Left colon (tissue), 2 donors: Measurements from ENCODE around the gene FAM200A. TPM values are rescaled to one million over a fixed set of nuclear protein-coding genes. Genes with fewer than 3 reads are reported as not detected.
"Not testable (repeated sequence)": the region's sequence is repeated elsewhere in the genome, so short reads cannot be mapped to it uniquely, and the experiment has no call there.

ENCODE experiments used
- ATAC-seq: fragments of 200-7000 bp; cut with Tn5 transposase; one replicate; pipeline ENCODE4 v1.9.1; 2020; ENCODE audit warnings: mild to moderate bottlenecking, moderate library complexity
- DNase-seq, 2 donors: peaks; one replicate each; pipeline ENCODE4 v3.0.0-alpha.2; 2020
- intact Hi-C, 2 donors: fragments of 100-400 bp; cut with DNase I in 1 of 2; cut with micrococcal nuclease in 1 of 2; formaldehyde crosslinking; loops; one replicate each; pipeline versions ENCODE4 v1.11.2 to v1.14.0; 2022; cut with DNase I, micrococcal nuclease
- total RNA-seq, 2 donors: library from RNA; stranded (reverse); fragmentation: NEBNext Ultra II Directional; extraction: Animal tissue kit (Norgen Biotek cat#: 25700); gene quantifications; one replicate each; pipeline ENCODE4 v1.2.1, GENCODE V29; 2021
- donor health status: DM: no; HTN: no; CAD: no.
- donor health status: DM: yes; HTN: yes; CAD: no.

The FAM200A gene
- total RNA-seq, 2 donors from 2014 or later, result 3.7 to 4.0 TPM

DNA sequence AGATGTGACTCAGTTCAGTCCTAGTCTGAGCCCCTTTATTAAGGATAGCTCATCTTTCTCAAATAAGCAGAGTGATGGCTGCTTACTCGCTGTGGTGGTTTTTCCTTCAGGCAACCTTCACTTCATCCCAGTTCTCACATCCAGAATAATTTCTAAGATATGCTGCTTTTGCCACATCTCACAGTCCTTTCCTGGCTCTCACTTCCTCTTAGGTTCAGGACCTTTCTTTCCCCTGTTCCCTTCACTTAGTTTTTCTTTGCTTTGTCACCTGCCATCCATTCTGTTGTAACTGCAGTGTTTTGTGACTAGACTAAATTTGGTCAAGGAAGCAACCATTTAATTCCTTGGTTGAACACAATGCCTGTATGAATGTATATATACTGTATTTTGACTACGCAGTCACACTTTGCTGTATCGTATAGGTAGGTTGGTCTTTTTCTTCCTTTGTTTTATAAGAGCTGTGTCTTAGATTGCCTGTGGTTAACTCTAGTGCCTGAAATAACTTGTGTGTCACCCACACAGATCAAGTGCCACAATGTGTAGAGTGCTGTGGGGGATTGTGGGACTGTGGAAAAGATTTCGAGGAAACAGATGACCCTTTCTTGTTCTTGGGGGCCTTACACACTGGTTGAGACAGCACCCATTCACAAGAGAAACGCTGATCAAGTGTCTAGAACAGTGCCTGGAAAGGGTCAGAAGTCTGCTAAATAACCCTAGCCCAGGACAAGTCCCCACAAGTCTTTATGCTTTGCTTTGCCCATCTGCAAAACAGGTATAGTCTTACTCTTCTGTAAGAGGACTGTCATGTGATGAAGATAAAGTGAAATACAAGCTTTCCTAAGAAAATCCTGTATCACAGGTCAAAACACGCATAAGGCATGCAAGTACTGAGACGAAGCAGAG is 9.2 kb upstream of the FAM200A start:
- no peak for ATAC-seq
- no peak for DNase-seq
- intact Hi-C loops, result no loop called here

DNA sequence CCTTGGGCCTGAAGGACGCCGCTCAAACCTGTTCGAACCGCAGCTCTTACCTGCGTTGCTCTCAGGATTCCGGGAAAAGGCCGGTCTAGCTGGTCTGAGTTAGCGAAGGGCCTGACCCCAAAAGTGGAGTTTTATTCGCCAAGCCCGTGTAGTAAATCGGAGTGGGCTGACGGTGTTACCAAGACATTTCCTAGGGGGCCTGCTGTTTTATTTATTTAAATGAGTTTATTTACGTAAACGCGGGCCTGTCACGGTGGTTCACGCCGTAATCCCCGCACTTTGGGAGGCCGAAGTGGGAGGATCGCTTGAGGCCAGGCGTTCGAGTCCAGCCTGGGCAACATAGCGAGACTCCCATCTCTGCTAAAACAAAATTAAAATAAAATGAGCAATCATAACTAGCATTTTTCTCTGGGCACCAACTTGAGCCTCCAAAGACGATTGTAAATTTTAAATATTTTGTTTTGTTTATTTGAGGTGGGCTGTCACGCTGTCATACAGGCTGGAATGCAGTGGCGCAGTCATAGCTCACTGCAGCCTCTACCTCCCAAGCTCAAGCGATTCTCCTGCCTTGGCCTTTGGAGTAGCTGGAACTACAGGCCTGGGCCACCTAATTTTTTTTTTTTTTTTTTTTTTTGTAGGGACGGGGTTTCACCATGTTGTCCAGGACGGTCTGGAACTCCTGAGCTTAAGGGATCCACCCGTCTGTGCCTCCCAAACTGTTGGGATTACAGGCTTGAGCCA is 7.4 kb upstream of the FAM200A start:
- no peak for ATAC-seq
- intact Hi-C loops, result no loop called here
- no peak for DNase-seq

- ATAC-seq (peak; percentile 87), DNase-seq (peak; percentile 91 to 93)
- intact Hi-C loops, result no loop called here
These were observed 6.6 kb upstream of the FAM200A start, which contains the start of gene ZNF655 for GRCh38 chr7:99558306-99559174. Gene ZNF655 (plus strand): TSS chr7:99558642. CDS start chr7:99560560, 1,918 bp downstream.

GRCh38 chr7:99557940-99558305 is 6.0 kb upstream of the FAM200A start:
- ATAC-seq (peak; percentile 65), DNase-seq (no peak)
- intact Hi-C loops, result no loop called here

GRCh38 chr7:99557196-99557607 is 5.3 kb upstream of the FAM200A start:
- intact Hi-C loops, result no loop called here
- DNase-seq, result no peak
- ATAC-seq, result no peak

- intact Hi-C loops, result no loop called here
- no peak for DNase-seq
- ATAC-seq, result no peak
These were observed 3.0 kb upstream of the FAM200A start for GRCh38 chr7:99554939-99555338.

DNA sequence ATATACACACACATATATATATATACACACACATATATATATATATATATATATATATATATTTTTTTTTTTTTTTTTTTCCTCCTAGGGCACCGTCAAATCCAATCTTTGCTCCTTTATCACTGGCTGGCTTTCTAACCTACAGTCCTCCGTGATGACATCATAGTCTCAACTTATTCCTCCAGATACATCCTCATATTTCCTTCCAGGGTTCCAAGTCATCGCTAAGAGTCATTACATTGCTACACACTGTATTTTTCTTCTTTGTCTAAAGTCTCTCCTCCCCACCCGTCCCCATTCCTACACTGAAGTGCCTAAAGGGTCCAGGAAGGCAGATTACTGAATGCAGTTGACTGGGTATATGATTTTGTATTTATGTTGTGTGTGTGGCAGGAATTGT is 1.1 kb upstream of the FAM200A start:
- no peak for DNase-seq
- no peak for ATAC-seq
- intact Hi-C loops, result no loop called here

DNA sequence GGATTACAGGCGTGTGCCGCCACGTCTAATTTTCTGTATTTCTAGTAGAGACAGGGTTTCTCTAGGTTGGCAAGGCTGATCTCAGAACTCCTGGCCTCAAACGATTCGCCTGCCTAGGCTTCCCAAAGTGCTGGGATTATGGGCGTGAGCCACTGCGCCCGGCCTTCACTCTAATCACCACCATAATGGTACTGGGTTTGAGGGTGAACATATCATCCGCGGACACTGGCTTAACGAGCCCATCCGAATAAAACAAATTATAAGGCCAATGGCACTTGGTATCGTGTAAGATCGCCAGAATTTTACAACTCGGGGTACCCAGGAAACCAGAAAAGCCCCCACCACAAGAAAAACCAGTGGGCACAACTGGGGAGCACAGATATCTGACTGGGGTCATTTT is 580 bp downstream of the FAM200A start:
- peak in 1 of 2 donors; percentile 9 for DNase-seq
- ATAC-seq, result peak; percentile 31
- intact Hi-C loops, result no loop called here

GRCh38 chr7:99549545-99549944 is 2.4 kb downstream of the FAM200A start:
- intact Hi-C loops, ATAC-seq, DNase-seq: not testable (repeated sequence)

GRCh38 chr7:99545308-99545707 is 6.6 kb downstream of the FAM200A start:
- intact Hi-C loops, result not testable (repeated sequence)

GRCh38 chr7:99543916-99544315 is 8.0 kb downstream of the FAM200A start:
- intact Hi-C loops, result no loop called here
- ATAC-seq (no peak), DNase-seq (no peak)

More at GRCh38 chr7:99545308-99545707, 6.6 kb downstream of the FAM200A start:
- ATAC-seq, DNase-seq: not testable (repeated sequence)

DNA sequence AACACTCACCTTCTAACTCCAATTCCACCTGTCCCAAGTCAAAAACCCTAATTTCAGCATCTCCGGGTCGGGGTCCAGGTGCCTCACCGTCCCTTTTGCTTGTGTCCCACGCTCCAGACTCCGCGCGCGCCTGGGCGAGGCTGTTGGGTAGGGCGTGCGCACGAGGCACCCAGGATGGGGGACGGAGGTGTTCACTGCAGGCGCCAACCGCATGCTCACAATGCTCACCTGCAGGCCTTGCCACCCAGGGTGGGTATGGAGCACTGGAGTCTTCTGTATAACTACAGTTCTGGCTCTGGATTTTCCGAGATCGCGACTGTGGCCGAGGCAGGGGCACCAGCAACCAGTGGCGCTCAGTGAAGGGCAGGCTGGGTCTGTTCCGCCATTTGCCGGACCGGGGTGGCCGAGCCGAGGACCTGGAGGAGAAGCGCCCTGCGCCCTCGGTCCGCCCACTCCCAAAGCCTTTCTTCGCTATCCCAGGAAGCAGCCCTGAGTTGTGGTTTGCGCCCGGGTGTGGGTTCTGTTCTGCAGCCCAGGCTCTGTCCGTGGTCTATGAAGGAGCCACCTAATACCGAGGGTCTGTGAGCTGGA is 8.7 kb downstream of the FAM200A start:
- no peak for DNase-seq
- no peak for ATAC-seq
- intact Hi-C loops, result no loop called here

DNA sequence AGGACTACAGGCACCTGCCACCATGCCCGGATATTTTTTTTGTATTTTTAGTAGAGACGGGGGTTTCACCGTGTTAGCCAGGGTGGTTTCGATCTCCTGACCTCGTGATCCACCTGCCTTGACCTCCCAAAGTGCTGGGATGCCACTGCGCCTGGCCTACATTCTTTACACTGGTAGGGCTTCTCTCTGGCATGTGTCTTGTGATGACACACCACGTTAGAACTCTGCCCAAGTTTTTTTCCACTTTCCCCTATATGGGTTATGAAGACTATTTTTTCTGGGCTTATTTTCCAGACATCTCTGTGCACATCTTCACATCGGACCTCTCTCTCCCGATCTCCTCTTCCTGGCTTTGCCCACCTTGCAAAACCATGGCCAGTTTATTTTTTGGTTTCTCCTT is 10.7 kb downstream of the FAM200A start:
- ATAC-seq (no peak), DNase-seq (no peak)
- intact Hi-C loops, result no loop called here

DNA sequence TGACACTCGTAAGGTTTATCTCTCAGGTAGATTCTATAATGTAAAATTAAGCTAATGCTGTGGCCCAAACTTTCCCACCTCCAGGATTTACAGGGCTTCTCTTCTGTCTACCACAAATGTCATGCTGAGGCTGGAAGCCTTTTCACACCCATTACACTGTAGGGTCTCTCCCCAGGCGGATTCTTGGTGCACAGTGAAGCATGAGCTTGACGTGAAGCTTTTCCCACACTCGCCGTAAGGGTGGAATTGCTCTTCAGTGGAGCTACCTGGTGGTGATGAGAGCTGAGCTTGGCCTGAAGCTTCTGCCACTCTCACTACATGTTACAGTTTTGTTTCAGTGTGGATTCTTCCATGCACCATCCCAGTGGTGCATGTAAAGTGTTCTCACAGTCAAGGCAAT is 11.4 kb downstream of the FAM200A start:
- DNase-seq (no peak), ATAC-seq (no peak)
- intact Hi-C loops, result no loop called here

DNA sequence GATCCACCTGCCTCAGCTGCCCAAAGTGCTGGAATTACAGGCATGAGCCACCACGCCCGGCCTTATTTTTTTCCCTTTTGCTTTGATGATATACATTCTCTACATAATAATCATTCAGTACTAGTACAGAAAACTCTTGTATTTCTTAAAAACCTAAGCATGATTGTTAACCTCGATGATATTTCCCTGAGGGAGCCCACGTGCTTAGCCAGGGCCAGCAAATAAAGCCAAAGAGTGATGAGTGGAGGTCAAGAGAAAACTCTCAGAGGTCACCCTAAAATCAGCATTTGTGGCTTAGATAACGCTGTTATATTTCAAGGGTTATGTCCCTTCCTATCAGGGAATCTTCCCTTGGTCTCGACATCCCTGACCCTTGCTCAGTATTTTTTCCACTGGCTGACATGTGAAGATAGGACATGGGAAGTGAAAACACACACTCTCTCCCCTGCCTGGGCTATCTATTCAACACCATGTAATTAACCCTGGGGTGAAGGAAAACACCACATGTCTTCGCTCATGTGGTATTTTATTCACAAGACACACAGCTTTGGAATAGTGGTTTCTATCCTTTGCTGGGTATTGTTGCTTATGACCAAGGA is 12.6 kb downstream of the FAM200A start:
- DNase-seq (no peak), ATAC-seq (no peak)
- intact Hi-C loops, result no loop called here

- DNase-seq (no peak), ATAC-seq (no peak)
- intact Hi-C loops, result no loop called here
These were observed 16.2 kb downstream of the FAM200A start for GRCh38 chr7:99535667-99536066.

DNA sequence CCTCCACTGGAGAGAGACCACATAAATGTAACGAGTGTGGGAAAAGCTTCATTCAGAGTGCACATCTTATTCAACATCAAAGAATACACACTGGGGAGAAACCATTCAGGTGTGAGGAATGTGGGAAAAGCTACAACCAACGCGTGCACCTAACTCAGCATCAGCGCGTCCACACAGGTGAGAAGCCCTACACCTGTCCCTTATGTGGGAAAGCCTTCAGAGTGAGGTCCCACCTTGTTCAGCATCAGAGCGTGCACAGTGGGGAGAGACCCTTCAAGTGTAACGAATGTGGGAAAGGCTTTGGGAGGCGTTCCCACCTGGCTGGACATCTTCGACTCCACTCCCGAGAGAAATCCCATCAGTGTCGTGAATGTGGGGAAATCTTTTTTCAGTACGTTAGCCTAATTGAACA is 20.6 kb downstream of the FAM200A start:
- intact Hi-C loops, result no loop called here
- ATAC-seq (no peak), DNase-seq (no peak)

- intact Hi-C loops, result no loop called here
- ATAC-seq (peak; percentile 65), DNase-seq (peak in 1 of 2 donors; percentile 28)
These were observed 26.0 kb downstream of the FAM200A start for GRCh38 chr7:99525713-99526440.
